ENCODE data around the gene MDN1. TPM values are rescaled to one million over a fixed set of nuclear protein-coding genes. Genes with fewer than 3 reads are reported as not detected.
A peak's percentile ranks its signal among the peaks of the same experiment; 100 is the strongest.

The MDN1 gene
- total and polyA plus RNA-seq, 2 of the 13 experiments (the other 11 are each of a cell fraction or from before 2014, with no cell fraction given): 18.8 to 52.9 TPM

GRCh38 chr6:89819336-89820130, at the start of gene MDN1 (continued):
- TF ChIP-seq ARID4A (CRISPR knock-in tag; IDR thresholded peaks at IDR 0.05; ENCODE audit: borderline replicate concordance): peak; percentile 99
- 0 out of 2 replicates have a peak, but pooled peaks have one; percentile 46 for TF ChIP-seq ZNF205 (CRISPR knock-in tag; IDR thresholded peaks at IDR 0.05)
- TF ChIP-seq ZNF33B (CRISPR knock-in tag; IDR thresholded peaks at IDR 0.05): peak; percentile 86
- peak; percentile 76; the same call in 1 of the 2 replicates for TF ChIP-seq DZIP1 (CRISPR knock-in tag; IDR thresholded peaks at IDR 0.05)
- peak; percentile 99 for TF ChIP-seq ZNF687 (CRISPR knock-in tag; IDR thresholded peaks at IDR 0.05)
- 0 out of 2 replicates have a peak, but pooled peaks have one; percentile 60 for TF ChIP-seq PREB (CRISPR knock-in tag; IDR thresholded peaks at IDR 0.05)
- no peak for TF ChIP-seq ZNF460 (CRISPR knock-in tag; IDR thresholded peaks at IDR 0.05; ENCODE audit: borderline replicate concordance)
- TF ChIP-seq DNMT1 (CRISPR knock-in tag; IDR thresholded peaks at IDR 0.05): peak; percentile 78; the same call in 1 of the 2 replicates
- TF ChIP-seq ZSCAN25 (CRISPR knock-in tag; IDR thresholded peaks at IDR 0.05): peak; percentile 91
- no peak; the same call in 1 of the 2 replicates for TF ChIP-seq RARA (CRISPR knock-in tag; IDR thresholded peaks at IDR 0.05)
- TF ChIP-seq RFXANK (CRISPR knock-in tag; IDR thresholded peaks at IDR 0.05): no peak; the same call in 1 of the 2 replicates
- peak; percentile 30 for TF ChIP-seq SALL2 (CRISPR knock-in tag; IDR thresholded peaks at IDR 0.05)
- TF ChIP-seq JUNB (CRISPR knock-in tag; IDR thresholded peaks at IDR 0.05; ENCODE audit: borderline replicate concordance): no peak
- TF ChIP-seq ZNF704 (CRISPR knock-in tag; IDR thresholded peaks at IDR 0.05; ENCODE audit: borderline replicate concordance): no peak

All from HepG2 (cell line).